Upper lobe of left lung (tissue), 4 donors: Measurements from ENCODE around the gene ABCB11.

ENCODE experiments used
- POLR2A ChIP-seq, 4 donors: fragments of 450-650 bp; IDR thresholded peaks; one replicate each; pipeline ENCODE4 v1.5.1; 2016 to 2017; ENCODE audit warnings: antibody characterized with exemption in 4 of 4, mild to moderate bottlenecking in 2 of 4
- POLR2AphosphoS5 ChIP-seq, 2 donors: sonication (generic); formaldehyde crosslinking; IDR thresholded peaks; one replicate each; pipeline ENCODE4 v1.5.1; 2017; ENCODE audit warnings: antibody characterized with exemption in 2 of 2
- TF ChIP-seq, protein P1 (sequence below), 6 experiments: fragments of 450-650 bp in 4 of 6; fragments of 200-600 bp in 2 of 6; sonication (generic) in 2 of 6; IDR thresholded peaks; one replicate each; pipeline ENCODE4 v1.5.1; 2016 to 2019; ENCODE audit warnings: antibody characterized with exemption in 6 of 6

GRCh38 chr2:168913495-168913894, 117.6 kb downstream of the ABCB11 start:
- no peak for TF ChIP-seq POLR2A (IDR thresholded peaks at IDR 0.05)
- TF ChIP-seq, protein P1, sequence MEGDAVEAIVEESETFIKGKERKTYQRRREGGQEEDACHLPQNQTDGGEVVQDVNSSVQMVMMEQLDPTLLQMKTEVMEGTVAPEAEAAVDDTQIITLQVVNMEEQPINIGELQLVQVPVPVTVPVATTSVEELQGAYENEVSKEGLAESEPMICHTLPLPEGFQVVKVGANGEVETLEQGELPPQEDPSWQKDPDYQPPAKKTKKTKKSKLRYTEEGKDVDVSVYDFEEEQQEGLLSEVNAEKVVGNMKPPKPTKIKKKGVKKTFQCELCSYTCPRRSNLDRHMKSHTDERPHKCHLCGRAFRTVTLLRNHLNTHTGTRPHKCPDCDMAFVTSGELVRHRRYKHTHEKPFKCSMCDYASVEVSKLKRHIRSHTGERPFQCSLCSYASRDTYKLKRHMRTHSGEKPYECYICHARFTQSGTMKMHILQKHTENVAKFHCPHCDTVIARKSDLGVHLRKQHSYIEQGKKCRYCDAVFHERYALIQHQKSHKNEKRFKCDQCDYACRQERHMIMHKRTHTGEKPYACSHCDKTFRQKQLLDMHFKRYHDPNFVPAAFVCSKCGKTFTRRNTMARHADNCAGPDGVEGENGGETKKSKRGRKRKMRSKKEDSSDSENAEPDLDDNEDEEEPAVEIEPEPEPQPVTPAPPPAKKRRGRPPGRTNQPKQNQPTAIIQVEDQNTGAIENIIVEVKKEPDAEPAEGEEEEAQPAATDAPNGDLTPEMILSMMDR (IDR thresholded peaks at IDR 0.05), result no peak
- no peak for TF ChIP-seq POLR2AphosphoS5 (IDR thresholded peaks at IDR 0.05)
